Thyroid gland (tissue), 4 donors: ENCODE results near the gene NRIP1.

Experiments used
- CTCF ChIP-seq, 6 experiments: fragments of 200-600 bp in 3 of 6; fragments of 450-650 bp in 3 of 6; sonication (generic) in 3 of 6; IDR thresholded peaks; one replicate each; pipeline ENCODE4 v1.5.1; 2016 to 2019; ENCODE audit warnings: antibody characterized with exemption in 6 of 6, mild to moderate bottlenecking in 2 of 6, inconsistent platforms in 1 of 6, moderate library complexity in 1 of 6
- POLR2A ChIP-seq, 2 donors: fragments of 450-650 bp; IDR thresholded peaks; one replicate each; pipeline ENCODE4 v1.6.1; 2017; ENCODE audit warnings: antibody characterized with exemption in 2 of 2, mild to moderate bottlenecking in 2 of 2, moderate library complexity in 1 of 2

- no peak for TF ChIP-seq POLR2A (IDR thresholded peaks at IDR 0.05)
- no peak for TF ChIP-seq CTCF (IDR thresholded peaks at IDR 0.05)
These were observed 50.6 kb downstream of the NRIP1 start for GRCh38 chr21:15014221-15014620.
